Suprapubic skin (tissue), 4 donors: ENCODE results near the gene NDUFC2. TPM values are rescaled to one million over a fixed set of nuclear protein-coding genes. Genes with fewer than 3 reads are reported as not detected.

Source experiments
- DNase-seq, 2 donors: peaks; one replicate each; pipeline ENCODE4 v3.0.0-alpha.2; 2019; ENCODE audit warnings: low spot score in 2 of 2
- H3K27ac ChIP-seq: fragments of 200-600 bp; sonication (generic); one replicate; pipeline ENCODE4 v1.5.1; 2019
- H3K27me3 ChIP-seq: fragments of 200-600 bp; sonication (generic); one replicate; pipeline ENCODE4 v1.5.1; 2019
- H3K36me3 ChIP-seq: fragments of 200-600 bp; sonication (generic); one replicate; pipeline ENCODE4 v1.5.1; 2019
- H3K4me1 ChIP-seq: fragments of 200-600 bp; sonication (generic); one replicate; pipeline ENCODE4 v1.5.1; 2019
- H3K4me3 ChIP-seq: fragments of 200-600 bp; sonication (generic); one replicate; pipeline ENCODE4 v1.5.1; 2019; ENCODE audit warnings: mild to moderate bottlenecking
- H3K9me3 ChIP-seq: fragments of 200-600 bp; sonication (generic); one replicate; pipeline ENCODE4 v1.5.1; 2019
- EP300 ChIP-seq: sonication (generic); formaldehyde crosslinking; IDR thresholded peaks from one replicate; pipeline ENCODE4 v1.6.1; 2017; ENCODE audit warnings: antibody characterized with exemption
- POLR2A ChIP-seq, 2 donors: fragments of 450-650 bp; IDR thresholded peaks; one replicate each; pipeline ENCODE4 v1.6.1; 2017; ENCODE audit warnings: antibody characterized with exemption in 2 of 2, mild to moderate bottlenecking in 2 of 2, moderate library complexity in 2 of 2
- POLR2AphosphoS5 ChIP-seq, 3 donors: sonication (generic); formaldehyde crosslinking; IDR thresholded peaks; one replicate each; pipeline ENCODE4 v1.6.1; 2017; ENCODE audit warnings: antibody characterized with exemption in 3 of 3
- WGBS: methylation state at CpG from one replicate; pipeline ENCODE4 v1.1.5; 2018; 5-methylcytosine and 5-hydroxymethylcytosine counted together
- total RNA-seq, 4 donors: library from RNA; depleted of rRNA; stranded (reverse); fragments of >200 nt; gene quantifications; one replicate each; pipeline ENCODE4 v1.1.0, GENCODE V29; 2016
- TF ChIP-seq, protein P1 (sequence below), 2 donors: fragments of 200-600 bp in 1 of 2; fragments of 450-650 bp in 1 of 2; sonication (generic) in 1 of 2; IDR thresholded peaks; one replicate each; pipeline ENCODE4 v1.5.1; 2016 to 2019; ENCODE audit warnings: antibody characterized with exemption in 2 of 2, mild to moderate bottlenecking in 1 of 2, moderate library complexity in 1 of 2

The NDUFC2 gene
- total RNA-seq, 4 donors from 2014 or later = 100 to 161 (median 115) TPM

DNA sequence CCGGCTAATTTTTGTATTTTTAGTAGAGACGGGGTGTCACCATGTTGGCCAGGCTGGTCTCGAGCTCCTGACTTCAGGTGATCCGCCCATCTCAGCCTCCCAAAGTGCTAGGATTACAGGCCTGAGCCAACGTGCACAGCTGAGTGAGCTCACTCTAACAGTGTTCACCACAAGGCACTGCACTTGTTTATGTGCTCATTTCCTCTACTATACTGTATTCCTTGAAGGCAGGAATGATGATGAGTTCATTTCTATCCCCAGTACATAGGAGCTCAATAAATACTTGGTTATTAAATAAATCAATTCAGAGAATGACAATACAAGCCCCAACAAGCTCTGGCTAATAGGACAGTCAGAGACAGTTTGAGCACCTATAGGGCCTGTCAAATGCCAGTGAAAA, 30.7 kb upstream of the NDUFC2 start:
- TF ChIP-seq, protein P1, sequence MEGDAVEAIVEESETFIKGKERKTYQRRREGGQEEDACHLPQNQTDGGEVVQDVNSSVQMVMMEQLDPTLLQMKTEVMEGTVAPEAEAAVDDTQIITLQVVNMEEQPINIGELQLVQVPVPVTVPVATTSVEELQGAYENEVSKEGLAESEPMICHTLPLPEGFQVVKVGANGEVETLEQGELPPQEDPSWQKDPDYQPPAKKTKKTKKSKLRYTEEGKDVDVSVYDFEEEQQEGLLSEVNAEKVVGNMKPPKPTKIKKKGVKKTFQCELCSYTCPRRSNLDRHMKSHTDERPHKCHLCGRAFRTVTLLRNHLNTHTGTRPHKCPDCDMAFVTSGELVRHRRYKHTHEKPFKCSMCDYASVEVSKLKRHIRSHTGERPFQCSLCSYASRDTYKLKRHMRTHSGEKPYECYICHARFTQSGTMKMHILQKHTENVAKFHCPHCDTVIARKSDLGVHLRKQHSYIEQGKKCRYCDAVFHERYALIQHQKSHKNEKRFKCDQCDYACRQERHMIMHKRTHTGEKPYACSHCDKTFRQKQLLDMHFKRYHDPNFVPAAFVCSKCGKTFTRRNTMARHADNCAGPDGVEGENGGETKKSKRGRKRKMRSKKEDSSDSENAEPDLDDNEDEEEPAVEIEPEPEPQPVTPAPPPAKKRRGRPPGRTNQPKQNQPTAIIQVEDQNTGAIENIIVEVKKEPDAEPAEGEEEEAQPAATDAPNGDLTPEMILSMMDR (IDR thresholded peaks at IDR 0.05) = no peak
- TF ChIP-seq POLR2AphosphoS5 (IDR thresholded peaks at IDR 0.05) (no peak), EP300 (no peak), POLR2A (IDR thresholded peaks at IDR 0.05) (no peak)
- no peak for DNase-seq
- WGBS = 85% methylated on average over 5 of the region's 5 CpGs
- Histone ChIP-seq H3K4me1 (no peaks in the 10 kb centered on the region), H3K36me3 (peaks cover 55% of the 10 kb centered on the region), H3K27ac (no peak overlapping the region), H3K27me3 (no peaks in the 10 kb centered on the region), H3K4me3 (no peak overlapping the region), H3K9me3 (no peaks in the 10 kb centered on the region)

DNA sequence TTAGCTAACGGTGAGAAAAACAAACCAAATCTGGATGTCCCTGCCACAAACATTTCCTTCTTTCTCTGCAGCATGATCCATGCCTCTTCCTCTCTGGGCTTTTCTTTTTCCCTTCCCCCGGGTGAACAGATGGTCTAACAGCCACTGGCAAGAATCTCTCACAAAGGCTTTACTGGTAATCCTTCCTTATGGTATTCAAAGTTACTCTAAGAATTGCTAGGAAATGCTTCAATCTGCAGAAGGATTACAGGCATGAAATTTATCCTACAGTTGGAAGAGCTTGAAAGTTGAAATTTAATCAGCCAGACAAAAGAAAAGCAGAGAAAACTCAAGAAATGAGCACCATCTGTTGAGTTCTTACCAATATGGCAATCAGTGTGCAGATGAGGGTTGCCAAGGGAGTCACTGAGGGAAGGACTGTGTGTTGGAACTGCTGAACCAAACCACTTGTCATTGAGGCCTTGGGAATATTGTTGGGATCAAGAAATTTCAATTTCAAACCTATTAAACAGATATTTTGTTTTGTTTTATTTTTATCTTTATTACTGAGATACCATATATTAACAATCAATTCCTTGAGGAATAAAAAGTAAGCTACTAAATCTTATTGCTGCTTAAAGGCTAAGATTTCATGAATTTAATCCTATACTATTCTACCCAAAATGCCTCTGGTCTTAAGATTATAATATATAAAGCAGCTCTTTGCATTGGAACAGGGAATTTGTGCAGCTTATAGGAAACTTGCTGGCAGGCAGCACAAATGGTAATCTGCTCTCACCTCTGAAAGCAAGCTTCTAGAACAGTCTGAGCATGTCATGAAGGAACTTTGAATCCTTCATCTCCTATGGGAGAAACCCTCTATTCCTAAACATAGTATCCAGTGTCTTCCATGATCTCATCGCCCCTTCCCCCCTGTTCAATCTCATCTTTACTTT, 29.7 kb upstream of the NDUFC2 start:
- WGBS = 78% methylated on average over 3 of the region's 3 CpGs
- no peaks in the 10 kb centered on the region for H3K9me3 ChIP-seq
- DNase-seq = no peak
- H3K27me3 ChIP-seq = no peaks in the 10 kb centered on the region
- H3K36me3 ChIP-seq = peaks cover 50% of the 10 kb centered on the region
- H3K4me1 ChIP-seq = no peaks in the 10 kb centered on the region
- H3K4me3 ChIP-seq = no peak overlapping the region
- TF ChIP-seq POLR2A (IDR thresholded peaks at IDR 0.05) (no peak), EP300 (no peak), POLR2AphosphoS5 (IDR thresholded peaks at IDR 0.05) (no peak)
- TF ChIP-seq, protein P1 (IDR thresholded peaks at IDR 0.05) = no peak
- no peak overlapping the region for H3K27ac ChIP-seq

DNA sequence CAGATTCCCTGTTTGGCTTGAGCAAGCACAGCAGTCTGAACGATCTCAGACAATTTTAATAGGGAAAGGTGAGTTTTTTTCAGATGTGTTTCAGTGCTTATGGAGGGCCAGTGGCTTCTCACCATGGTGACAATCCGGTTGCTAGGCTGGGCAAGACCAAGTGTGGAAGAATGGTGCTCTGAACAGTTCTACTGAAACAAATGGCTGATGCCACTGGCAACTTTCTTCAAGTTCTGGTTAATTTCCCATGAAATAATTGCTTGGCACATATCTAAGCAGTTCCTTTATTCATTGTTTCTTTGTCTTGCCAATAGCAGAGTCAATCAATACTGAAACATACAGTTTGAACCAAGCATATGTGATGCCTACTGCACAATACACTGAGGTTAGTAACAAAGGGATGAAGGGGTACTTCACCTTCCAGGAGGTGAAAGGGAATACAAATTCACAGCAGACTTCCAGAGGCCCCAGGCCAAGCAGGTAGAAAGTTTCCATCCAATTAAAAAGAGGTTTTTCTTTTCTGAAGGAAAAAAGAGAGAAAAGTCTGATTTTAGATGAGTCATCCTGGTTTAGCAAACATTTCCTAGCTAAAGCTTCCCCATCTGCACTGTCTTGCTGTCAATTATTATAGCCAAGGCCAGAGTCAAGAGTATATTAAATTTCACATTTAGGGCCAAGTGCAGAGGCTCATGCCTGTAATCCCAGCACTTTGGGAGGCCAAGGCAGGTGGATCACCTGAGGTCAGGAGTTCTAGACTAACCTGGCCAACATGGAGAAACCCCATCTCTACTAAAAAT, 21.2 kb upstream of the NDUFC2 start:
- no peak for DNase-seq
- H3K36me3 ChIP-seq = peaks cover 37% of the 10 kb centered on the region
- no peaks in the 10 kb centered on the region for H3K27me3 ChIP-seq
- H3K4me1 ChIP-seq = no peaks in the 10 kb centered on the region
- TF ChIP-seq, protein P1 (IDR thresholded peaks at IDR 0.05) = no peak
- TF ChIP-seq POLR2AphosphoS5 (IDR thresholded peaks at IDR 0.05) (no peak), EP300 (no peak), POLR2A (IDR thresholded peaks at IDR 0.05) (no peak)
- 85% methylated on average over 2 of the region's 2 CpGs for WGBS
- no peaks in the 10 kb centered on the region for H3K9me3 ChIP-seq
- no peak overlapping the region for H3K4me3 ChIP-seq
- no peak overlapping the region for H3K27ac ChIP-seq

DNA sequence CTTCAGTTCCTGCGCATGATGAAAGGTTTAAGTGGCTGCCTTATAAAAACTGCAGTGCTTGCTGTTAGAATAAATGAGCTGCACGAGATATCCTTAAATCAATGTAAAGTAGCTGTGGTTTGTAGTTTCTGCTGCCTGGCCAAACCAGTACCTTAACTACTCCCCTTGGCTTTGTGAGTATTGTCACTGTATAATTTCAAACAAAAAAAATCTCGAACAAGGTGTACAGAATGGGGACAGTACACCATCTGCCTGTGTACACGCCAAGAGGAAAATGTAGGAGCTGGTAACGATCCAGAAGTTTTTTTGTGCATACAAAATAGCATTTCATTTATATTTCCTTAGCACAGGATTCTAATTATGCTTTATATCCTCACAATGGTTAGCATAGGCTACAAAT, 20.6 kb upstream of the NDUFC2 start:
- H3K36me3 ChIP-seq = peaks cover 37% of the 10 kb centered on the region
- no peak overlapping the region for H3K4me3 ChIP-seq
- H3K4me1 ChIP-seq = no peaks in the 10 kb centered on the region
- WGBS = 65% methylated on average over 5 of the region's 5 CpGs
- H3K27ac ChIP-seq = peak overlapping the region; percentile 26
- TF ChIP-seq EP300 (no peak), POLR2AphosphoS5 (IDR thresholded peaks at IDR 0.05) (no peak), POLR2A (IDR thresholded peaks at IDR 0.05) (no peak)
- no peaks in the 10 kb centered on the region for H3K9me3 ChIP-seq
- H3K27me3 ChIP-seq = no peaks in the 10 kb centered on the region
- DNase-seq = no peak

DNA sequence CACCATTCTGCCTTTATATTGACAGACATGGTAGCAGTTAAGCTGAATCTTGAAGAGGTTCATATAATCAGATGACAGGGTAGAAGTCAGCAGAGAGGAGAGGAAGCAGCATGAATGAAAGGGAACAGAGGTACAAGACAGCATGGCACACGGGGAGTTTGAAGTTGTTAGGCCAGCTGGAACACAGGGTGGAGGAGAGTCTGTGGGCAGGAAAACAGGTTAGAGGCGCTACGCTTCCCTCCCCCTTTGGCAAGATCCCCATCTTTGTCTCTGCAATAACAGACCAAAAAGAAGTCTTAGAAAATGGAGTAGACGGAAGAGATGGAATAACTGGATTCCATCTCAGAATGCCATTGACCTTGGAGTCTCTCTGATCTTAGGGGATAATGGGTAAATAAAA, 20.0 kb upstream of the NDUFC2 start:
- Histone ChIP-seq H3K4me3 (no peak overlapping the region), H3K27me3 (no peaks in the 10 kb centered on the region), H3K9me3 (no peaks in the 10 kb centered on the region), H3K4me1 (no peaks in the 10 kb centered on the region), H3K36me3 (peaks cover 39% of the 10 kb centered on the region), H3K27ac (peak overlapping the region; percentile 26)
- 65% methylated on average over 4 of the region's 4 CpGs for whole genome bisulfite sequencing
- no peak for TF ChIP-seq POLR2AphosphoS5 (IDR thresholded peaks at IDR 0.05)
- no peak for TF ChIP-seq EP300
- no peak for TF ChIP-seq POLR2A (IDR thresholded peaks at IDR 0.05)
- TF ChIP-seq, protein P1 (IDR thresholded peaks at IDR 0.05) = no peak
- no peak for DNase-seq
